ENCODE results near the gene PRKCA.

- TF ChIP-seq CTCF (IDR thresholded peaks at IDR 0.05; ENCODE audit: low read depth, low read length) (no peak), POLR2A (IDR thresholded peaks at IDR 0.05; ENCODE audit: extremely low read depth, insufficient read length) (no peak), MAX (IDR thresholded peaks at IDR 0.05; ENCODE audit: low read depth, low read length) (no peak)
Measured at GRCh38 chr17:66474258-66474657, 171.8 kb downstream of the PRKCA start.

Measured in NB4 (cell line).